ENCODE results near the gene SIX6. TPM values are rescaled to one million over a fixed set of nuclear protein-coding genes. Genes with fewer than 3 reads are reported as not detected.

The SIX6 gene
- total and polyA plus RNA-seq, 10 of the 15 experiments (the other 5 are each of a cell fraction or from before 2014, with no cell fraction given) = not detected

- TF ChIP-seq MYC (IDR thresholded peaks at IDR 0.05; ENCODE audit: insufficient read depth, insufficient read length, insufficient replicate concordance, low read length, severe bottlenecking) = no peak
- TF ChIP-seq ZNF207 (IDR thresholded peaks at IDR 0.05; ENCODE audit: borderline replicate concordance) = no peak
- no peak for TF ChIP-seq KDM1A (IDR thresholded peaks at IDR 0.05; ENCODE audit: borderline replicate concordance)
- TF ChIP-seq BRCA1 (IDR thresholded peaks at IDR 0.05; ENCODE audit: low read depth, low read length) = no peak
- TF ChIP-seq E2F8 (IDR thresholded peaks at IDR 0.05; ENCODE audit: low read depth, partially characterized antibody) = no peak
- TF ChIP-seq, protein P1, sequence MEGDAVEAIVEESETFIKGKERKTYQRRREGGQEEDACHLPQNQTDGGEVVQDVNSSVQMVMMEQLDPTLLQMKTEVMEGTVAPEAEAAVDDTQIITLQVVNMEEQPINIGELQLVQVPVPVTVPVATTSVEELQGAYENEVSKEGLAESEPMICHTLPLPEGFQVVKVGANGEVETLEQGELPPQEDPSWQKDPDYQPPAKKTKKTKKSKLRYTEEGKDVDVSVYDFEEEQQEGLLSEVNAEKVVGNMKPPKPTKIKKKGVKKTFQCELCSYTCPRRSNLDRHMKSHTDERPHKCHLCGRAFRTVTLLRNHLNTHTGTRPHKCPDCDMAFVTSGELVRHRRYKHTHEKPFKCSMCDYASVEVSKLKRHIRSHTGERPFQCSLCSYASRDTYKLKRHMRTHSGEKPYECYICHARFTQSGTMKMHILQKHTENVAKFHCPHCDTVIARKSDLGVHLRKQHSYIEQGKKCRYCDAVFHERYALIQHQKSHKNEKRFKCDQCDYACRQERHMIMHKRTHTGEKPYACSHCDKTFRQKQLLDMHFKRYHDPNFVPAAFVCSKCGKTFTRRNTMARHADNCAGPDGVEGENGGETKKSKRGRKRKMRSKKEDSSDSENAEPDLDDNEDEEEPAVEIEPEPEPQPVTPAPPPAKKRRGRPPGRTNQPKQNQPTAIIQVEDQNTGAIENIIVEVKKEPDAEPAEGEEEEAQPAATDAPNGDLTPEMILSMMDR (IDR thresholded peaks at IDR 0.05 in 2 of 3, conservative IDR thresholded peaks at IDR 0.05 in 1 of 3; ENCODE audit: control insufficient read depth in 2 of 3, extremely low read depth in 1 of 3, insufficient read depth in 1 of 3, low read depth in 3 of 3, low read length in 3 of 3) = no peak
- TF ChIP-seq POU2F2 (IDR thresholded peaks at IDR 0.05; ENCODE audit: borderline replicate concordance, low read depth, low read length) = no peak
- TF ChIP-seq CEBPZ (IDR thresholded peaks at IDR 0.05; ENCODE audit: low read depth, low read length) = no peak
Measured at GRCh38 chr14:60502541-60502940, 6.4 kb upstream of the SIX6 start (continued).
